SW 1271 (cell line): ENCODE measurements around the gene C1orf105.
"Not testable (repeated sequence)": the region's sequence is repeated elsewhere in the genome, so short reads cannot be mapped to it uniquely, and the experiment has no call there.

Experiments used
- DNase-seq, 2 experiments: peaks; one replicate each; lab custom pipeline; 2025; lab: John Stamatoyannopoulos, UW

Gene C1orf105

GRCh38 chr1:172427191-172427590 is 6.7 kb downstream of the C1orf105 start:
- no peak for DNase-seq

GRCh38 chr1:172429331-172430127 is 9.0 kb downstream of the C1orf105 start:
- DNase-seq: peak; percentile 5 to 70

GRCh38 chr1:172430128-172430454 is 9.6 kb downstream of the C1orf105 start:
- DNase-seq: no peak

DNA sequence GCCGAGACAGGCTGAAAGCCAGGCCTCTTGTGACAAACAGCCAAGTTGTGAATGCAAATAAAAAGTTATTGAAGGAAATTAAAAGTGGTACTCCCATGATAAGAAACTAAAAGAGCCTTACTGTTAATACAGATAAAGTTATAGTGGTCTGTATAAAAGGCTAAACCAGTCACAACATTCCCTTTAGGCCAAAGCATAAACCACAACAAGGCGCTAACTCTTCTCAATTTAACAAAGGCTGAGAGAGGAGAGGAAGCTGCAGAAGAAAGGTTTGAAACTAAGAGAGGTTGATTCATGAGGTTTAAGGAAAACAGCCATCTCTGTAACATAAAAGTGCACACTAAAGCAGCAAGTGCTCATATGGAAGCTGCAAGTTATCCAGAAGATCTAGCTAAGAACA is 10.7 kb downstream of the C1orf105 start:
- no peak for DNase-seq

DNA sequence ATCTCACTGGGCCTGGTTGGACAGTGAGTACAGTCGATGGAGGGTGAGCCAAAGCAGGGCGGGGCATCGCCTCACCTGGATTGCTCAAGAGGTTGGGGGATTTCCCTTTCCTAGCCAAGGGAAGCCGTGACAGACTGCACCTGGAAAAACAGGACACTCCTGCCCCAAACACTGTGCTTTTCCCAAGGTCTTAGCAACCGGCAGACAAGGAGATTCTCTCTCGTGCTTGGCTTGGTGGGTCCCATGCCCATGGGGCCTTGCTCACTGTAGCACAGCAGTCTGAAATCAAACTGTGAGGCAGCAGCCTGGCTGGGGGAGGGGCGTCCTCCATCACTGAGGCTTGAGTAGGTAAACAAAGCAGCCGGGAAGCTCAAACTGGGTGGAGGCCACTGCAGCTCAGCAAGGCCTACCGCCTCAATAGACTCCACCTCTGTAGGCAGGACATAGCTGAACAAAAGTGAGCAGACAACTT is 11.3 kb downstream of the C1orf105 start:
- no peak for DNase-seq

DNA sequence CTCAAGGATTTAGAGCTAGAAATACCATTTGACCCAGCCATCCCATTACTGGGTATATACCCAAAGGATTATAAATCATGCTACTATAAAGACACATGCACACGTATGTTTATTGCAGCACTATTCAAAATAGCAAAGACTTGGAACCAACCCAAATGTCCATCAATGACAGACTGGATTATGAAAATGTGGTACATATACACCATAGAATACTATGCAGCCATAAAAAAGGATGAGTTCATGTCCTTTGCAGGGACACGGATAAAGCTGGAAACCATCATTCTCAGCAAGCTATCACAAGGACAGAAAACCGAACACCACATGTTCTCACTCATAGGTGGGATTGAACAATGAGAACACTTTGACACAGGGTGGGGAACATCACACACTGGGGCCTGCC is 16.7 kb downstream of the C1orf105 start:
- not testable (repeated sequence) for DNase-seq

DNA sequence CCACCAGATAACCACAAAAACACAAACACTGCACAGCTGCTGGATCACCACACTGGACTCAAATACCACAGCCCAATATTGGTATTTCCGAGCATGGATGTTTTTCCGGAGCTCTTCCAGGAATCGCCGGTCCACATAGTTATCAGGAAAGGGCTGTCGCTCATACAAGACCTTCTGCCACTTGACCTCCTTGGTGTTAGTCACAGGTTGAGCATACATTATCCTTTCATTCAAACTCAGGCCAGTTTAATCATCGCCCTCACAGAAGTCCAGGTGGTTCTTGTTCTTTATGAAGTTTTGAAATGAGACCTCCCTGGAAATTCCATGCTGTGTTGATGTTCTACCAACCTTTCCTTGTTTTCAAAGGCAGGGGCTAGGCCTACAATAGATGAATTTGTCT is 21.9 kb downstream of the C1orf105 start:
- no peak for DNase-seq

- DNase-seq: no peak
Observed at GRCh38 chr1:172442843-172443565, 22.5 kb downstream of the C1orf105 start.

DNA sequence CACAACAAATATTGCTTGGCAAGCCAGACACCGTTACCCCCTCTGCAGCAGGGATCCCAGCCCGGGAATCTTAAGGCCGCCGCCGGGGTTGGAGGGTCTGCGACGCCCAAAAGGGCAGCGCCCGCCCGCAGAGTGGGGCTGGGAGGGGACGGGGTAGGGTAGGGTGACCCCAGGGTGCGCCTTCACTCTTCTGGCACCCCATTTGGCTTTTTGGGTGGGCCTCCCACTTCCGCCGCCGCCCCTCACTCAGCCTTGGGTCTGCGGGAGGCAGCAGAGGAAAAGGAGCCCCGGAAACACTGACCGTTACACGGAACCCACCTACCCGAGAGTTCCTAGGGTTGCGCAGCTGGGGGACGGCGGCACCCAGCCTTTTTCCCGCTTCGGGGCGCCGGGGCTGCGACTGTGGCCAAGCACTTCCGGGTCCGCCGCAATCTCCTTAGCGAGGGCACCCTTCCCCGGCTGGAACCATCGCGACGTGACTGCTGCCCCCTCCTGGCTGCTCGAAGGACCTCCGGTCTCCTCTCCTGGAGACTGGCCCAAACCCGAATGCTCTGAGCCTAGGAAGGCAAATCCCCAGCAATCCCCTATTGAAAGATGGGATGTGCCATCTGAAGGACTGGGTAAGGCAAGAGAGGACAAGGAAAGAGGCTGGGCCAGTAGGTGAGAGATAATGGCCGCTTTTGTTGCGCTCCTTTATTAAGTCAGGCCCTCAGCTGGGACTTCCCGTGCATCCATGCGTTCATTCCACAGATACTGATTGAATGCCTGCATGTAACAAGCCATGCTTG is 23.4 kb downstream of the C1orf105 start, which contains the start of gene PIGC:
Gene PIGC, minus strand, starts transcription at position 404 of the 788 bp plus-strand sequence. CDS start 1,447 bp downstream, outside the sequence.
- DNase-seq: peak; percentile 35 to 73

GRCh38 chr1:172446547-172446946 is 26.1 kb downstream of the C1orf105 start:
- DNase-seq: no peak

DNA sequence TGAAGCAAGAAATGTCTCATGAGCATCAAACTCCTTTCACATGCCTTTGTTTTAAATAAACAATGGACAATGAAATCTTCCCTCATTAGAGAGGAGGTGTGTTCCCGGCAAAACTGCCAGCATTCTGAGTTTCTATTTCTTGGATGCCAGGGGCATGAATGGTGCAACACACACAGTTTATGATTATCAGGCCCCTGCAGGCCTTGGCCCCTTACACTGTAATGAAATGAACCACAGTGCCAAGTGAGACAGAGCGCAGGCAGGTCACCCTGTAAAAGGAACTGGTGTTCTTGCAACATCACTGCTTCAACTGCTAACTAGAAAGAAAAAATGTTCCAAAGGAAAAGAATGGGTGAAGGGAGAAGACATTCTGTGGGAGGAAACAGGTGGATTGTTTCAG is 27.2 kb downstream of the C1orf105 start:
- no peak for DNase-seq

GRCh38 chr1:172448995-172449584 is 28.6 kb downstream of the C1orf105 start:
- no peak for DNase-seq

DNA sequence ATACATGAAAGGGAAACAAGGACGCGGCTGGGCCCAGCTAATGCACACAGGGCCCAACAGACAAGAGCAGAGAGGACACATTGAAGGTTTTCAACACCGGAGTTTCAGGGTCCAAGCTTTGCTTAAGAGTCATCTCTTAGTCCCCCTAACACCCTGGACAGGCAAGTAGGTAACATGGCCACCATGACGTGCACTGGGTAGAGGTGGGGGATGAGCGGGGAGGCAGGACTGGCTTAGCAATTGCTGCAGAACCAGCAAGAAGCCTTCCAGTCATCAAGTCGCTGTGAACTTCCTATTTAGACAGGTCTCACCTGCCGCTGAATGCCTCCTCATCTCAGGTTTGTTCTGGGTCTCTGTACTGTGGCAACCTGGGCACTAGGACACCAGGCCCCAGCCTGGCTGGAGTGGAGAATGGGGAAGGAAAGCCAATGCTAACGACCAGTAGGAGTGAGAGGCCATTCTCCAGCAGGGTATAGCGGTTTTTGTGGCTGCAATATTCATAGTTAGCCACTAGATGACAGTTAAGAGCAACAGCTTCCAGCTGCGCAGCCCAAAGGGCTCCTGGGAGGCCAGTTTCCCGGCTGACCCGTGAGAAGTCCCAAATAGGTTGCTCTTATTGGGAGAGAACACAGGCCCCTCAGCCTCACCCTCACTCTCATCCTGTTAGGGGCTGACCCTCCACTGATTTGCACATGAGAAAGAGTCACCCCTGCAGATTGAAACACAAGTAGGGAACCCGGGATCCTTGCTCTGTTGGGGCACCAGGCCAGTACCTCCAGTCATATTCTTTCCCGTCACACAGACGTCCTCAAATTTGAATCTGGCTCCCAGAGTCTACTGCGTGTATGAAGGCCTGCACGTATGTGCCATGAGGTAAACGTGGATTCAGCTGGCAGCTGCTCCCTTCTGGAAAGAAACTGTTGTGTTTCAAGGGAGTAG is 29.4 kb downstream of the C1orf105 start:
- DNase-seq: peak in 1 of 2 experiments; percentile 47

DNA sequence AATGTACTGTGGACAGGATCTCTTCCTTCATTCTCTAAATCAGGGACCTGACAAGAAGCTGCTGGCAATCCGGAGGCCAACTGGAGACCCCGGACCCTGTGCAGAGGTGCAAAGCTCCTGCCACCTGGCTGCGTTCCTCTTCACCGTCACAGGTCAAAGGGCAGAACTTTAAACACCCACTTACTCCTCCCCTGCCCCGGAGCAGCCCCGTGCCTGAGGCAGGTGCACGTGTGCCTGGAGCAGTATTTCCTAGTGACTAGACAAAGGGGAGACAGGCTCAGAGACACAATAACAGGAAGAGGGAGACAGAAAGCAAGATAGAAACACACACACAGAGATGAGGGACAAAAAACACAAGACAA is 30.0 kb downstream of the C1orf105 start:
- no peak for DNase-seq

DNA sequence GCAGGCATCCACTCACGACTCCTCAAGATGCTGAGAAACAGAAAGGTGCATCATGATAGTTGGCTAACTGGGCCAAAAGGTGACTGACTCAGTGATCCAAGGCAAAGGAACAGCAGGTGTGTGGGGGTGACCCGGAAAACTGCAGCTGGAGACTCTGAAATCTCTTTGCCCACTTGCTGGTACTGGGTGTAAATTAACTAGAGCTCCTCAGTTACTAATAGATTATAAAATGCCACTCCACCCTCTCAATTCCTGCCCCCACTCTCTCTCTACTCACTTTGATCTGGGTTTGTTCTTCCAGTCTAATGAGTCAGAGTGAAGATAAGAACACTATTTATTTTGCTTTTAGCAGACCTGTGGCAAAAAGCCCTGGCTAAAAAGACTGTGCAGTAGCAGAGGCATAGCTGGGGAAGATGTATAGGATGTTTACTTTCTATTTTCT is 30.5 kb downstream of the C1orf105 start:
- no peak for DNase-seq

GRCh38 chr1:172452536-172453152 is 32.2 kb downstream of the C1orf105 start:
- DNase-seq: no peak

GRCh38 chr1:172453153-172453545 is 32.7 kb downstream of the C1orf105 start:
- no peak for DNase-seq

DNA sequence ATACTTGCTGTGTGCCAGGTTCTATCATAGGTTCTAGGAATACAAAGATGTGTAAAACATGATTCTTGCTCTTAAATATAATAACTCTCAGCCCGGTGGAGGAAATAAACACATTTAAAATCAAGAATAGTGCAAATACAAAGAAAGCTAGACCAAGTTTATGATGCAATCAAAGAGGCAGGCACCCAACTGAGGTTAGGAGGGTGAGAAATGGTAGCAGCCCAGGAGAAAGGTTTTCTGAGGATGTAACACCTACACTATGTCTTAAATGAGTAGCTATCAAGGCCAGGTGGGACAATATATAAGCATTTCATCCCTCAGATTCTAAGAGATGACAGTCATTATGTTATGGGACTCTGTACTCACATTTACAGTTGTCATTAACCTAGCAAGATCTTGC is 33.1 kb downstream of the C1orf105 start:
- no peak for DNase-seq

DNA sequence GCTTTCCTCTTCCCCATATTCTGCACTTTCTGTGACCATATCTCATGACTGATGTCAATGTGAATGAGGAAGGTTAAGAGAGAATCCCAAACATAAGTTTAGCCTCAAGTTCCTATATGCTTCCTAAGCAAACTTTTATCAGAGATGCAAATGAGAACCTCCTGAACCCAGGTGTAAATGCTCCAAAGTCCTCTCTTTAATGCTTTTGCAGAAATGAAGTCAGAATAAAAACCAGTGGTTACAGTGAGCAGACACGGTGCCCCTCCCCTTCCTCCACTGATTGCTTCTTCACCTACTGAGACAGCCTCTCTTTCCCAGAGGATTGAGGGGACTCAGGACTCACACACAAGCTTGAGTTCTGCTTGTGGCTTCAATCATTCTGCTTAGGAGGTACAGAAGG is 35.0 kb downstream of the C1orf105 start:
- no peak for DNase-seq

- no peak for DNase-seq
Observed at GRCh38 chr1:172456344-172456769, 35.9 kb downstream of the C1orf105 start.
